ENCODE data around the gene FKBP1C. TPM values are rescaled to one million over a fixed set of nuclear protein-coding genes. Genes with fewer than 3 reads are reported as not detected.
"Not testable (repeated sequence)": the region's sequence is repeated elsewhere in the genome, so short reads cannot be mapped to it uniquely, and the experiment has no call there.

Gene FKBP1C
- polyA plus RNA-seq, 1 donor from 2014 or later, result not detected

GRCh38 chr6:63230511-63230910 is 19.2 kb downstream of the FKBP1C start:
- not testable (repeated sequence) for H3K27ac Mint-ChIP-seq, H3K36me3 Mint-ChIP-seq, H3K9me3 Mint-ChIP-seq, H3K4me3 Mint-ChIP-seq, H3K27me3 Mint-ChIP-seq, H3K4me1 Mint-ChIP-seq

- Mint-ChIP-seq H3K27ac (no peak overlapping the region), H3K36me3 (peaks cover 3% of the 10 kb centered on the region), H3K9me3 (peaks cover 3 to 6% (median 3%) of the 10 kb centered on the region in 3 donors), H3K4me1 (no peaks in the 10 kb centered on the region), H3K4me3 (no peak overlapping the region), H3K27me3 (peaks cover 5% of the 10 kb centered on the region)
Observed at GRCh38 chr6:63236398-63236817, 25.1 kb downstream of the FKBP1C start.

DNA sequence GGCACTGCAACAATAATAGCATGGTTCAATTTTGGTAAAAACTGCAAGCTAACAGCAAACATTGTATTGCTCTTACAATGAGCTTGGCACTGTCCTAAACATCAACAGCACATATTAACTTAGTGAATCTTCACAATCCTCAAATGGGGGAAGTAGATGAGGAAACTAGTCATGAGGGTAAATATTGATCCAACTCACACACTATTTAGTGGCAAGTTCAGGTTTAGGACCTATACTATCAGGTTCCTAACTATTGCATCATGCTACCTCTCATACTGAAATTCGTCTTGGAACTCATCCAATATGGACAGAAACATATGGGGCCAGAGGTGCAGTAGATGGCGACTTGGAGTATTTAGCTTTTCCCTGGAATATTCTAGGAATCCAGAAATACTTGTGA is 34.2 kb downstream of the FKBP1C start:
- peaks cover 1% of the 10 kb centered on the region for H3K36me3 Mint-ChIP-seq
- no peaks in the 10 kb centered on the region for H3K4me1 Mint-ChIP-seq
- no peak overlapping the region for H3K27ac Mint-ChIP-seq
- no peaks in the 10 kb centered on the region for H3K9me3 Mint-ChIP-seq
- H3K27me3 Mint-ChIP-seq, result no peaks in the 10 kb centered on the region
- no peak overlapping the region for H3K4me3 Mint-ChIP-seq

- H3K4me3 Mint-ChIP-seq, result no peak overlapping the region
- H3K27me3 Mint-ChIP-seq, result no peaks in the 10 kb centered on the region
- no peaks in the 10 kb centered on the region for H3K4me1 Mint-ChIP-seq
- peaks cover 1% of the 10 kb centered on the region for H3K36me3 Mint-ChIP-seq
- H3K9me3 Mint-ChIP-seq, result no peaks in the 10 kb centered on the region
- H3K27ac Mint-ChIP-seq, result no peak overlapping the region
Observed at GRCh38 chr6:63245909-63246308, 34.6 kb downstream of the FKBP1C start.

GRCh38 chr6:63246581-63246980 is 35.3 kb downstream of the FKBP1C start:
- H3K4me3 Mint-ChIP-seq, result no peak overlapping the region
- H3K4me1 Mint-ChIP-seq, result no peaks in the 10 kb centered on the region
- H3K9me3 Mint-ChIP-seq, result no peaks in the 10 kb centered on the region
- H3K36me3 Mint-ChIP-seq, result peaks cover 1% of the 10 kb centered on the region
- no peak overlapping the region for H3K27ac Mint-ChIP-seq
- H3K27me3 Mint-ChIP-seq, result no peaks in the 10 kb centered on the region

DNA sequence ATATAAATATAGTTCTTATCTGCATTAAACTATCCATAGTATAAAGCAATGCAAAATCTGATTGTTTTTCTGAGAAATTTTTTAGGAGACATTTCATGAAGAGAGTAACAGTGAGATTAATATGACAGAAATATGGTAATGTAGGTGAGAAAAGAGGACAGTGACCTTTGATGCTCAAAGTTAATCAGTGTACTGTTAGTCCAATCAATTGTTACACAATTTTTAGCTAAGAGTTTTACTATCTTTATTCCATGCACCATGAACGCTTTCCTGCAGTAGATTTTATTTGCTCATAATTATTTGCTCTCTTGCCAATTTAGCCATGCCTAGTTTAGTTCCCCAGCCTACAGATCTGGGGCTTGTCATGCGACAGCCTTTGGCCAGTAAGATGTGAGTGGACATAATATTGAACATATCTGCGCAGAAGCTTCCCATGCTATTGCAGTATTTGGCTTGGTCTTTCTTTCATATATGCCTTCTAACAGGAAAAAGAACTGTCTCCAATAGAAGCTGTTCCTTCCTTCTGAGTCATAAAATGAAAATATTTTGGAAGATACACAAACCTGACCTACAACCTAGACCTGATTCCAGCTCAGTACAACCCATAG is 38.7 kb downstream of the FKBP1C start:
- Mint-ChIP-seq H3K27ac (no peak overlapping the region), H3K4me1 (no peaks in the 10 kb centered on the region), H3K36me3 (peaks cover 1% of the 10 kb centered on the region), H3K4me3 (no peak overlapping the region), H3K9me3 (peaks cover 0 to 2% (median 0%) of the 10 kb centered on the region in 3 donors), H3K27me3 (peaks cover 3% of the 10 kb centered on the region)

GRCh38 chr6:63259153-63259552 is 47.9 kb downstream of the FKBP1C start:
- Mint-ChIP-seq H3K36me3 (no peaks in the 10 kb centered on the region), H3K27ac (no peak overlapping the region), H3K27me3 (peaks cover 3% of the 10 kb centered on the region), H3K4me1 (no peaks in the 10 kb centered on the region), H3K4me3 (no peak overlapping the region), H3K9me3 (peaks cover 0 to 2% (median 0%) of the 10 kb centered on the region in 3 donors)

DNA sequence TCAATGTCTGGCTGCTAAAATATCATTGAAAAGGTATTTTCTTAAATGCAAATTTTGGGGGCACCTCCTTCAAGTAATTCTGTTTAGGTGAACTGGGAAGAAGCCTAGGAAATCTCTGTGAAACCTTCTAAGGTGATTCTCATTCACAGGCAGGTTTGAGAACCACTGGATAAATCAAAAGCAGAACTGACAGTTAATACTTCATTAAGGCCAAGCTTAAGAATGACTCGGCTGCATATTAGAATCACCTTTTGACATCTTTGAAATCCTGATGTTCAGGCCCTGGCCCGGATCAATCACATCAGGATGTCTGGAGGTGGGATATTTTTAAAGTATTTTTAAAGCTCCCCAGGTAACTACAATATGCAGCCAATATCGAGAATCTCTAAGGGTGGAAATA is 50.6 kb downstream of the FKBP1C start:
- no peaks in the 10 kb centered on the region for H3K36me3 Mint-ChIP-seq
- H3K27me3 Mint-ChIP-seq, result no peaks in the 10 kb centered on the region
- no peaks in the 10 kb centered on the region for H3K9me3 Mint-ChIP-seq
- H3K27ac Mint-ChIP-seq, result no peak overlapping the region
- H3K4me3 Mint-ChIP-seq, result no peak overlapping the region
- no peaks in the 10 kb centered on the region for H3K4me1 Mint-ChIP-seq

Other genes starting within 250 kb of the FKBP1C start
- not detected for gene LGSN, start 108.5 kb downstream of the FKBP1C start, polyA plus RNA-seq

All from IgD-negative memory B cell (primary cell).